T-helper 1 cell treated with Interleukin-12 subunit alpha and Interleukin-12 subunit beta and Interleukin-4 antibody, amounts not matched to agents 30 ng/mL and 1 ng/mL, for 36 hours (primary cell): ENCODE results near the gene BEST3. TPM values are rescaled to one million over a fixed set of nuclear protein-coding genes. Genes with fewer than 3 reads are reported as not detected.

Experiments used
- total RNA-seq: library from RNA; stranded (reverse); gene quantifications from 2 replicates; pipeline ENCODE4 v1.2.3, GENCODE V29; 2022

The BEST3 gene
- total RNA-seq, 1 donor from 2014 or later, result not detected

Other genes starting within 250 kb of the BEST3 start
- gene FRS2, start 228.9 kb downstream of the BEST3 start, total RNA-seq, result 19.3 and 23.2 TPM in 2 replicates
- gene CCT2, start 113.8 kb downstream of the BEST3 start, total RNA-seq, result 197 and 199 TPM in 2 replicates
- gene LRRC10, start 88.4 kb downstream of the BEST3 start, total RNA-seq, result not detected in 2 replicates
- gene RAB3IP, start 39.6 kb upstream of the BEST3 start, total RNA-seq, result 24.7 and 27.1 TPM in 2 replicates
- gene MYRFL, start 125.9 kb upstream of the BEST3 start, total RNA-seq, result 0.10 TPM in 1 of 2 replicates, not detected in the other